ENCODE data around the gene RABGAP1. TPM values are rescaled to one million over a fixed set of nuclear protein-coding genes. Genes with fewer than 3 reads are reported as not detected.

Gene RABGAP1
- total and polyA plus RNA-seq, 8 donors, result 7.6 to 35.2 (median 20.2) TPM

DNA sequence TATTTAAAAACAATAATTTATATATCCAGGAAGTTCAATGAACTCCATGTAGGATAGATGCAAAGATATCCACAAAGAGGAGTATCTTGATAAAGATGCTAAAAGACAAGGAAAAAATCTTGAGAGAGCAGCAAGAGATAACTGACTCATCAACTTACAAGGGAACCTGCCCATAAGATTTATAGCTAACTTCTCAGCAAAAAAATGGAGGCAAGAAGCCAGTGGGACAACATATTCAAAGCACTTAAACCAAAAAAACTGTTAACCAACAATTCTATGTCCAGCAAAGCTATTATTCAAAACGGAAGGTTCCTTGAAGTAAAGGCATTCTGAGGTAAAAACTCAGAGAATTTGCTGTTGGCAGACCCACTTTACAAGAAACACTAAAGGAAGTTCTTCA lies 20.3 kb downstream of the RABGAP1 start:
- intact Hi-C loops (cut with DNase I), result no loop called here
- Histone ChIP-seq H3K36me3 (no peaks in the 10 kb centered on the region), H3K4me3 (no peak overlapping the region), H3K9me3 (no peaks in the 10 kb centered on the region), H3K27ac (no peak overlapping the region), H3K27me3 (no peaks in the 10 kb centered on the region), H3K4me1 (no peaks in the 10 kb centered on the region)
- WGBS, 2 donors, result 88 to 94% methylated on average over 1 of the region's 1 CpG
- TF ChIP-seq, protein P1, sequence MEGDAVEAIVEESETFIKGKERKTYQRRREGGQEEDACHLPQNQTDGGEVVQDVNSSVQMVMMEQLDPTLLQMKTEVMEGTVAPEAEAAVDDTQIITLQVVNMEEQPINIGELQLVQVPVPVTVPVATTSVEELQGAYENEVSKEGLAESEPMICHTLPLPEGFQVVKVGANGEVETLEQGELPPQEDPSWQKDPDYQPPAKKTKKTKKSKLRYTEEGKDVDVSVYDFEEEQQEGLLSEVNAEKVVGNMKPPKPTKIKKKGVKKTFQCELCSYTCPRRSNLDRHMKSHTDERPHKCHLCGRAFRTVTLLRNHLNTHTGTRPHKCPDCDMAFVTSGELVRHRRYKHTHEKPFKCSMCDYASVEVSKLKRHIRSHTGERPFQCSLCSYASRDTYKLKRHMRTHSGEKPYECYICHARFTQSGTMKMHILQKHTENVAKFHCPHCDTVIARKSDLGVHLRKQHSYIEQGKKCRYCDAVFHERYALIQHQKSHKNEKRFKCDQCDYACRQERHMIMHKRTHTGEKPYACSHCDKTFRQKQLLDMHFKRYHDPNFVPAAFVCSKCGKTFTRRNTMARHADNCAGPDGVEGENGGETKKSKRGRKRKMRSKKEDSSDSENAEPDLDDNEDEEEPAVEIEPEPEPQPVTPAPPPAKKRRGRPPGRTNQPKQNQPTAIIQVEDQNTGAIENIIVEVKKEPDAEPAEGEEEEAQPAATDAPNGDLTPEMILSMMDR (IDR thresholded peaks at IDR 0.05), result no peak
- ATAC-seq (no peak), DNase-seq (no peak), FAIRE-seq (no peak)

DNA sequence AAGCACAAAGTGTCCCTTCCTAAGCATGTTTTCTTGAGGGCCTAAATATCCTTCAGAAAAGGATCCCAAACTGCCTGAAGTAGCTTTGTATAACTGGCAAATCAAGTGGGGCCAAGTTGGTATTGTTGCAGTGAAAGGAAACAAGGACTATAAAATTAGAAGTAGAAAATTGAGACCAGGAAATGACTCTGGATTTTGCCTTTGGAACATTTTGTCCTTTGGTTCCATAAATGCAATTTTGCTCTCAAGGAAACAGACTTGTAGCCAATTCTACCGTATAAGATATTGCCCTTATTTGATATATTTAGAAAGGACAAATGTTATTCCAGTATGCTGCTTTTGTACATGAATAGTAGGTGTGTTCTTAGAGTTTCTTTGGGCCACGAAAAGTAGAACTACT lies 34.4 kb downstream of the RABGAP1 start:
- FAIRE-seq, result no peak
- Histone ChIP-seq H3K4me1 (no peaks in the 10 kb centered on the region), H3K36me3 (no peaks in the 10 kb centered on the region), H3K4me3 (no peak overlapping the region), H3K9me3 (no peaks in the 10 kb centered on the region), H3K27ac (no peak overlapping the region), H3K27me3 (no peaks in the 10 kb centered on the region)
- ATAC-seq, result no peak
- DNase-seq, result no peak
- TF ChIP-seq, protein P1 (IDR thresholded peaks at IDR 0.05), result no peak
- intact Hi-C loops (cut with DNase I), result no loop called here
- 83 to 92% methylated on average over 2 of the region's 2 CpGs for WGBS, 2 donors

DNA sequence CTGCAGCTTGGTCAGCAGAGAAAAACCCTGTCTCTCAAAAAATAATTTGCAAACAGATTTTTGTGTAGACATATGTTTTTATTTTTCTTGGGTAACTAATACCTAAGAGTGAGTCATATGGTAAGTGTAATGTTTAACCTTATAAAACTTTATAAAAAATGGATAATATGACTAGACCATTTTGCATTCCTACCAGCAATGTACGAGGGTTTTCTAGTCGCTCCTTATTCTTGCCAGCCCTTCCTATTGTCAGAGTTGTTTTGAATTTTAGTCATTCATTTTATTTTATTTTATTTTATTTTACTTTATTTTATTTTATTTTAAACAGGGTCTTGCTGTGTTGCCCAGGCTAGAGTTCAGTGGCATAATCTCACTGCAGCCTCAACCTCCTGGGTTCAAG lies 37.8 kb downstream of the RABGAP1 start:
- intact Hi-C loops (cut with DNase I), result no loop called here
- no peak for ATAC-seq
- 45 to 79% methylated on average over 2 of the region's 2 CpGs for WGBS, 2 donors
- no peak for DNase-seq
- Histone ChIP-seq H3K27ac (no peak overlapping the region), H3K36me3 (no peaks in the 10 kb centered on the region), H3K4me1 (no peaks in the 10 kb centered on the region), H3K4me3 (no peak overlapping the region), H3K27me3 (no peaks in the 10 kb centered on the region), H3K9me3 (no peaks in the 10 kb centered on the region)
- TF ChIP-seq, protein P1 (IDR thresholded peaks at IDR 0.05), result no peak
- no peak for FAIRE-seq

DNA sequence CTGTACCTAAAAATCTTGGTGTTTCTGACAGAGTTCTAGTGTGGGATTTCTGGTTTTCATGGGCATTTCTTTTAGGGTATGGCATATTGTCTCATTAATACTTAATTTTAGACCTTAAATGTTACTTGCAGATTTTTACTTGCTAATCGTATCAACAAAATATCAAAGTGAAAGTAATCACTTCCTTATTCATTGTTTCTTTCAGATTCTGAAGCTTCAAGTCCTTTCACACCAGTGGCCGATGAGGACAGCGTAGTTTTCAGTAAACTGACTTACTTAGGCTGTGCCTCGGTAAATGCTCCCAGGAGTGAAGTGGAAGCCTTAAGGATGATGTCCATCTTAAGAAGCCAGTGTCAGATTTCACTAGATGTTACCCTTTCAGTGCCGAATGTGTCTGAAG lies 45.2 kb downstream of the RABGAP1 start:
- intact Hi-C loops (cut with DNase I), result no loop called here
- TF ChIP-seq, protein P1 (IDR thresholded peaks at IDR 0.05), result no peak
- Histone ChIP-seq H3K4me3 (no peak overlapping the region), H3K36me3 (peaks cover 0 to 29% (median 9%) of the 10 kb centered on the region in 3 donors), H3K27ac (no peak overlapping the region), H3K9me3 (no peaks in the 10 kb centered on the region), H3K4me1 (no peaks in the 10 kb centered on the region), H3K27me3 (no peaks in the 10 kb centered on the region)
- FAIRE-seq (no peak), ATAC-seq (no peak), DNase-seq (no peak)
- 85 to 86% methylated on average over 5 of the region's 5 CpGs for WGBS, 2 donors

DNA sequence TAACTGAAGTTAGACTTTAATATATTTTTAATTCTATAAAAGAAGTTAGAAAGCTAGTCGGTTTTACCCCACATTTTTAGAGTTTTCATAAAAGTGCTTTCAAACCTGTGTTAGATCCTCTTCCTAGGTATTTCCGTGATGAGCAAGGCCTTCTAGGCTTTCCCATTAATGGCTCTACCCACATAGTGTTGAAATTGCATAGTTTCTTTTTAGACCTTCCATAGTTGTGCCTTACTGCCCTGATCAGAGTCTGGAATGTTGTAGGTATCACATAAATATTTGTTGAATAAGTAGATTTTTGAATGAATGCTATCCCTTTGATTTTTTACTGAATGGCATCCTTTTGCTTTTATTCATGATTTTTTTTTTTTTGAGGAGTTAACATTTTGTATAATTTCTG lies 47.3 kb downstream of the RABGAP1 start:
- DNase-seq (no peak), FAIRE-seq (no peak), ATAC-seq (no peak)
- no peaks in the 10 kb centered on the region for H3K27me3 ChIP-seq
- intact Hi-C loops (cut with DNase I), result no loop called here
- TF ChIP-seq, protein P1 (IDR thresholded peaks at IDR 0.05), result no peak
- H3K4me3 ChIP-seq, result no peak overlapping the region
- H3K27ac ChIP-seq, result no peak overlapping the region
- no peaks in the 10 kb centered on the region for H3K9me3 ChIP-seq
- no peaks in the 10 kb centered on the region for H3K4me1 ChIP-seq
- WGBS, 2 donors, result 85 to 88% methylated on average over 2 of the region's 2 CpGs
- peaks cover 0 to 29% (median 9%) of the 10 kb centered on the region in 3 donors for H3K36me3 ChIP-seq

Data from pancreas (tissue), 10 donors.